Muscle of arm (tissue), 12 donors: ENCODE data around the gene CDH19. TPM values are rescaled to one million over a fixed set of nuclear protein-coding genes. Genes with fewer than 3 reads are reported as not detected.

Experiments
- DNase-seq: peaks from one replicate; pipeline ENCODE4 v3.0.0-alpha.2; 2013
- polyA plus RNA-seq, 12 donors: library from polyadenylated mRNA; unstranded; fragments of 120-200 nt; gene quantifications; one replicate each; pipeline ENCODE4 v1.2.1, GENCODE V29; 2013; ENCODE audit not compliant: insufficient read length in 12 of 12

Gene CDH19
- polyA plus RNA-seq, 12 donors = 0.84 to 5.9 (median 2.1) TPM; not detected in 1

- no peak for DNase-seq
Measured at GRCh38 chr18:66457245-66457644, 146.6 kb downstream of the CDH19 start.
